D721Med (cell line): ENCODE measurements around the gene ATP1A3.

Experiments
- DNase-seq: peaks from one replicate; pipeline ENCODE4 v3.0.0; 2011; ENCODE audit warnings: low spot score; ENCODE audit not compliant: insufficient read length
- FAIRE-seq: peaks from 2 replicates; lab custom pipeline; 2011; peaks lifted over from hg19 to GRCh38; lab: Jason Lieb, UNC
- CTCF ChIP-seq: IDR thresholded peaks from 2 replicates; pipeline ENCODE4 v1.5.1; 2012; ENCODE audit warnings: mild to moderate bottlenecking, control low read depth; ENCODE audit not compliant: insufficient read depth; ENCODE audit errors: missing control alignments

ATP1A3 gene

GRCh38 chr19:42033413-42033812 lies 39.4 kb upstream of the ATP1A3 start:
- DNase-seq (no peak), FAIRE-seq (no peak)
- TF ChIP-seq CTCF = no peak

GRCh38 chr19:42032431-42032830 lies 38.4 kb upstream of the ATP1A3 start:
- no peak for TF ChIP-seq CTCF
- DNase-seq (no peak), FAIRE-seq (no peak)

- FAIRE-seq = no peak
- no peak for DNase-seq
Observed at GRCh38 chr19:42030645-42031440, 36.8 kb upstream of the ATP1A3 start.

GRCh38 chr19:42028304-42029216 lies 34.5 kb upstream of the ATP1A3 start:
- no peak for DNase-seq
- FAIRE-seq = no peak
- TF ChIP-seq CTCF = peak; percentile 55

More at GRCh38 chr19:42030645-42031440, 36.8 kb upstream of the ATP1A3 start:
- no peak for TF ChIP-seq CTCF

- TF ChIP-seq CTCF = no peak
- DNase-seq (no peak), FAIRE-seq (no peak)
Observed at GRCh38 chr19:42024622-42025111, 30.6 kb upstream of the ATP1A3 start.

GRCh38 chr19:42023943-42024260 lies 29.9 kb upstream of the ATP1A3 start:
- DNase-seq (no peak), FAIRE-seq (no peak)
- no peak for TF ChIP-seq CTCF
